SH-SY5Y (cell line): Measurements from ENCODE around the gene COPS9.

Experiments used
- GATA2 ChIP-seq: IDR thresholded peaks from 2 replicates; pipeline ENCODE4 v1.6.1; 2011; ENCODE audit warnings: mild to moderate bottlenecking, low read depth, low read length
- GATA3 ChIP-seq: IDR thresholded peaks from 2 replicates; pipeline ENCODE4 v1.6.1; 2011; ENCODE audit warnings: low read depth, mild to moderate bottlenecking, low read length, moderate library complexity

DNA sequence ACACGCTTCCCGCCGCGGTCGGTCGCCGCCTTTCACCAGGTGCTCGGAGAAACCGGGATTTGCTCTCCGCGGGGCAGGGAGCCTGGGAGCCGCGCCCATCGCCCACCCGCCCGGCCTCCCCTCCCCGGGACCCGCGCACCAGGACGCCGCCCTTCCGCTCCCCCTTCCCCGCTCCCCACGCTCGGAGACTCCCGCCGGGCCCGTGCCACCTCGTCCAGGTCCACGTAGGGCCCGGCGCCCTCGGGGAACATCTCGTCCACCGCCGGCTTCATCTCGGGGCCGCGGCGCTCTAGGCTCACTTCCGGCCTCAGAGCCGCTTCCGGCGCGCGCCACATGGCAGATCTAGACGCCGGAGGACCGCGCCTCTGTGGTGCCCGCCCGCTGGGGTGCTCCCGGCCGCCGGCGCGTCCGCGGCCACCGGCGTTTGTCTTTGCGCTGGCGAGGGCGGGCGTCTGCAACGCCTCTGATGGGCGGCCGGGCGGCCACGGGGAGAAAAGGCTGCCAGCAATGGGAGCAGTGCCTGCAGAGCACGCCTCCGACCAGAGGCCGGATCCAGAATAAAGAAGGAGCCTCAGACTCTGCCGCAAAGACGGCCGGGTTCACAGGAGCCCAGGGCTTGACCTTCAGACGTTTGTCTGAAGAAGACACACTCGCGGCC, at the start of gene COPS9:
- TF ChIP-seq GATA2 (no peak), GATA3 (no peak)
